Left ventricle myocardium inferior (tissue), 1 donor: ENCODE measurements around the gene CAST. TPM values are rescaled to one million over a fixed set of nuclear protein-coding genes. Genes with fewer than 3 reads are reported as not detected.

Source experiments
- DNase-seq: peaks from one replicate; pipeline ENCODE4 v3.0.0-alpha.2; 2020
- H3K27ac ChIP-seq: fragments of 200-600 bp; replicated peaks from 2 replicates; pipeline ENCODE4 v1.8.0; 2021
- H3K27me3 ChIP-seq: fragments of 200-600 bp; 2 replicates; pipeline ENCODE4 v1.8.0; 2021; ENCODE audit warnings: low read depth
- H3K36me3 ChIP-seq: fragments of 200-600 bp; 2 replicates; pipeline ENCODE4 v1.8.0; 2021
- H3K4me1 ChIP-seq: fragments of 200-600 bp; 2 replicates; pipeline ENCODE4 v1.8.0; 2021
- H3K4me3 ChIP-seq: fragments of 200-600 bp; 2 replicates; pipeline ENCODE4 v1.8.0; 2021; ENCODE audit warnings: mild to moderate bottlenecking, moderate library complexity
- H3K9me3 ChIP-seq: fragments of 200-600 bp; replicated peaks from 2 replicates; pipeline ENCODE4 v1.8.0; 2021
- intact Hi-C: fragments of 100-400 bp; cut with micrococcal nuclease; formaldehyde crosslinking; loops from one replicate; pipeline ENCODE4 v1.11.0; 2022
- total RNA-seq: library from RNA; stranded (reverse); fragmentation: NEBNext Ultra II Directional; extraction: Animal tissue kit (Norgen Biotek cat#: 25700); gene quantifications from one replicate; pipeline ENCODE4 v1.2.1, GENCODE V29; 2021
- TF ChIP-seq, protein P1 (sequence below): fragments of 200-600 bp; IDR thresholded peaks from 2 replicates; pipeline ENCODE4 v1.8.0; 2021; ENCODE audit warnings: antibody characterized with exemption, mild to moderate bottlenecking, borderline replicate concordance
- donor health status: DM: no; HTN: yes; CAD: no; lungs with severe emphysema.

The CAST gene
- total RNA-seq, 1 donor from 2014 or later: 649 TPM

DNA sequence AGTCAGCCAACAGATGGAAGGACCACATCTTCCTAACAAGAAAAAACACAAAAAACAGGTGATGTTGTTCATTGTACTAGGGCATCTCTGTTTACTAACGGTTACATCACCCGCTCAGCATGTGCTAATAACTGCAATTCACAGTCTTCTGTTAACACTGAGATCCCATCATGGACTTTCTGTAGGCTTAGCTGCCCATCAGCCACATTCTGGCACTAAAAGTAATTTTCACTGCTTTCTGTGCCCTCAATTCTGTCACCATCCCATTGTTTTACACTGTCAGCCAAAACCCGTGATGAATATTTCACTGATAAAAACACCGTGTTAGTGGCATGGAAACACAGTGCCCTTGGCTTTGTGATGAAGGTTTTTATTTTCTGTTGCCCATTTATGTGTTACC is 64.6 kb downstream of the CAST start:
- Histone ChIP-seq H3K4me1 (peaks cover 73% of the 10 kb centered on the region), H3K4me3 (no peak overlapping the region), H3K9me3 (no peaks in the 10 kb centered on the region), H3K36me3 (peaks cover 40% of the 10 kb centered on the region), H3K27ac (peak overlapping the region; percentile 97), H3K27me3 (no peaks in the 10 kb centered on the region)
- TF ChIP-seq, protein P1, sequence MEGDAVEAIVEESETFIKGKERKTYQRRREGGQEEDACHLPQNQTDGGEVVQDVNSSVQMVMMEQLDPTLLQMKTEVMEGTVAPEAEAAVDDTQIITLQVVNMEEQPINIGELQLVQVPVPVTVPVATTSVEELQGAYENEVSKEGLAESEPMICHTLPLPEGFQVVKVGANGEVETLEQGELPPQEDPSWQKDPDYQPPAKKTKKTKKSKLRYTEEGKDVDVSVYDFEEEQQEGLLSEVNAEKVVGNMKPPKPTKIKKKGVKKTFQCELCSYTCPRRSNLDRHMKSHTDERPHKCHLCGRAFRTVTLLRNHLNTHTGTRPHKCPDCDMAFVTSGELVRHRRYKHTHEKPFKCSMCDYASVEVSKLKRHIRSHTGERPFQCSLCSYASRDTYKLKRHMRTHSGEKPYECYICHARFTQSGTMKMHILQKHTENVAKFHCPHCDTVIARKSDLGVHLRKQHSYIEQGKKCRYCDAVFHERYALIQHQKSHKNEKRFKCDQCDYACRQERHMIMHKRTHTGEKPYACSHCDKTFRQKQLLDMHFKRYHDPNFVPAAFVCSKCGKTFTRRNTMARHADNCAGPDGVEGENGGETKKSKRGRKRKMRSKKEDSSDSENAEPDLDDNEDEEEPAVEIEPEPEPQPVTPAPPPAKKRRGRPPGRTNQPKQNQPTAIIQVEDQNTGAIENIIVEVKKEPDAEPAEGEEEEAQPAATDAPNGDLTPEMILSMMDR: no peak
- intact Hi-C loops: no loop called here
- no peak for DNase-seq

DNA sequence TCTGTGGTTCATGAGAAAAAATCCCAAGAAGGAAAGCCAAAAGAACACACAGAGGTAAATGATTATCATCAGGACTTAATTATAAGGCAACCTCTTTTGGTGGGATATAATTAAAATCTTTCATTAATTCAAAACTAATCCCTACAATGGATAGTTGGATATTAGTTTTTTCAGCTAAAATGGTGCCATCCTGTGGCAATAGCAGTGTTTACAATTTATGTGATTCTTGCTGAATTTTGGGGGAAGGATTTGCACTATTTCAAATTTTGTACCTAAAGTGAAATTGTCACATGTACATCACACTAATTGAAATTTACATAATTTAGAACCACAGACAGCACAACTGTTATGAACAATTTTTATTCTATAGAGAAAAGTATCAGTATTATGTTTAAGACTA is 67.0 kb downstream of the CAST start:
- intact Hi-C loops: no loop called here
- no peaks in the 10 kb centered on the region for H3K9me3 ChIP-seq
- H3K4me1 ChIP-seq: peaks cover 65% of the 10 kb centered on the region
- H3K27ac ChIP-seq: peak overlapping the region; percentile 29
- TF ChIP-seq, protein P1: peak; percentile 37
- H3K4me3 ChIP-seq: no peak overlapping the region
- peaks cover 43% of the 10 kb centered on the region for H3K36me3 ChIP-seq
- H3K27me3 ChIP-seq: no peaks in the 10 kb centered on the region
- no peak for DNase-seq

DNA sequence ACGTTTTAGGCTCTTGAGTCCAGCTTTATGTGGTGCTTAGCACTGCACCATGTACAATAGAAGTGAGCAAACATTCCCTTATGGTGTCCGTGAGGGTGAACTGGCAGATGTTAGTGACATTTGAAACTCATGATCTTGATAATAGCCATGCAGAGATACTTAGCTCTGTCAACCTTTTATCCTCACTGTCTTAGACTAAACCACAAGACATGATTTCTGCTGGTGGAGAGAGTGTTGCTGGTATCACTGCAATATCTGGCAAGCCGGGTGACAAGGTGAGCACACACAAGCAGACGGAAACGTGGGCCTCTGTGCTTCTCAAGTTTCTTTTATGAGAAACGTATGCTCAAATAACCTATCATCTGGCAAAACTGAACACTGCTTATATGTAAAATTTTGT is 68.4 kb downstream of the CAST start:
- DNase-seq: no peak
- no peaks in the 10 kb centered on the region for H3K27me3 ChIP-seq
- peaks cover 47% of the 10 kb centered on the region for H3K36me3 ChIP-seq
- H3K4me3 ChIP-seq: no peak overlapping the region
- intact Hi-C loops: no loop called here
- peak overlapping the region; percentile 29 for H3K27ac ChIP-seq
- no peaks in the 10 kb centered on the region for H3K9me3 ChIP-seq
- TF ChIP-seq, protein P1: no peak
- H3K4me1 ChIP-seq: peaks cover 65% of the 10 kb centered on the region

DNA sequence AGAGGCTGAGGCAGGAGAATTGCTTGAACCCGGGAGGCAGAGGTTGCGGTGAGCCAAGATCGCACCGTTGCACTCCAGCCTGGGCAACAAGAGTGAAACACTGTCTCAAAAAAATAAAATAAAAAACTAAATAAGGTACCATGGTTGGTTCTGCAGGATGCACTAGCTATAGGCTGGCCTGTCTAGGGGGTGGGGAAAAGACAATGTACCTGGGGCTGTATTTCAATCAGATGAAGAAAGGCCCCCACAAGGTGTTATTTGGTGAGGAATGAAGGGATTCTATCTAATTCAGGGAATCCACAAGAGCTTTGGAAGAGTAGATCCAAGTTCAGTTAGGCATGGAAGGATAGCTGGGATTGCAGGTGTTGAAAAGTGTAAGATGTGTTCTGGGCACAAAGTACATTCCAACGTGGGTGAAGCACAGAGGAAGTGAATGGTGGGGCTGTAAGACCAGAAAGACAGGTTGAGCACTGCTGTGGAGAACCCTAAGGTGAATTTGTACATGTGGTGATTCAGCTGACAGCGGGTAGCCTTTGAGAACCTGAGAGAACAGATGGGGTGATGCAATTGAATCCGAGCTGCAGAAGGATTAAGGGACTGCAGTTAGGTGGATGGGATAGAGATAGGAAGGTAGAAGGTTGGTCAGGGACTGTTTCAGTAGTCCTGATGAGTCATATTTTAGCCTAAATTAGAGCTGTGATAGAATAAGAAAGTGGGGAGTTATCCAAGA is 71.8 kb downstream of the CAST start:
- Histone ChIP-seq H3K36me3 (peaks cover 56% of the 10 kb centered on the region), H3K27me3 (no peaks in the 10 kb centered on the region), H3K27ac (peak overlapping the region; percentile 47), H3K4me3 (no peak overlapping the region), H3K9me3 (no peaks in the 10 kb centered on the region), H3K4me1 (peaks cover 52% of the 10 kb centered on the region)
- TF ChIP-seq, protein P1: no peak
- no peak for DNase-seq
- intact Hi-C loops: no loop called here

DNA sequence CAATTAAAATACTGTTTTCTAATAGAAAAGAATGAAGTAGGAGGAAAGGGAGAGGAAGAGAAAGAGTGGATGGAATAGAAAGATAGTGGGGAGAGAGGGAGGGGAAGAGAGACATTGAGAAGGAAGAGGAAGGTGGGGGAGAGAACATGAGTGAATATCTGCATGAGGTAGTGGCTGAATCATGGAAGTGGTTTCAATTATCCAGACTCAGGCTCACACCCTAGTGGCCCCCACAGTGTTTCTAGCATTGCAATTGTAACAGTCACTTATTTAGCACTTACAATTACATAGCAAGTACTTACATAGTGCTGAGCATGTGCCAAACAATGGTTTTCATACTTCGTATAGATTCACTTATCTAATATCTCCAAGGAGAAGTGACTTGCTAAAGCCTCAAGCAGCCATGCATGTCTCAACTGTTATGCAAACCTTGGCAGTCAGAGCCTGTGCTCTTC is 72.7 kb downstream of the CAST start:
- no peak for DNase-seq
- H3K9me3 ChIP-seq: no peaks in the 10 kb centered on the region
- peaks cover 55% of the 10 kb centered on the region for H3K36me3 ChIP-seq
- no peaks in the 10 kb centered on the region for H3K27me3 ChIP-seq
- peaks cover 43% of the 10 kb centered on the region for H3K4me1 ChIP-seq
- TF ChIP-seq, protein P1: no peak
- H3K27ac ChIP-seq: peak overlapping the region; percentile 47
- intact Hi-C loops: no loop called here
- H3K4me3 ChIP-seq: no peak overlapping the region
